ENCODE results near the gene RORC.
"Not testable (repeated sequence)": the region's sequence is repeated elsewhere in the genome, so short reads cannot be mapped to it uniquely, and the experiment has no call there.

The RORC gene

DNA sequence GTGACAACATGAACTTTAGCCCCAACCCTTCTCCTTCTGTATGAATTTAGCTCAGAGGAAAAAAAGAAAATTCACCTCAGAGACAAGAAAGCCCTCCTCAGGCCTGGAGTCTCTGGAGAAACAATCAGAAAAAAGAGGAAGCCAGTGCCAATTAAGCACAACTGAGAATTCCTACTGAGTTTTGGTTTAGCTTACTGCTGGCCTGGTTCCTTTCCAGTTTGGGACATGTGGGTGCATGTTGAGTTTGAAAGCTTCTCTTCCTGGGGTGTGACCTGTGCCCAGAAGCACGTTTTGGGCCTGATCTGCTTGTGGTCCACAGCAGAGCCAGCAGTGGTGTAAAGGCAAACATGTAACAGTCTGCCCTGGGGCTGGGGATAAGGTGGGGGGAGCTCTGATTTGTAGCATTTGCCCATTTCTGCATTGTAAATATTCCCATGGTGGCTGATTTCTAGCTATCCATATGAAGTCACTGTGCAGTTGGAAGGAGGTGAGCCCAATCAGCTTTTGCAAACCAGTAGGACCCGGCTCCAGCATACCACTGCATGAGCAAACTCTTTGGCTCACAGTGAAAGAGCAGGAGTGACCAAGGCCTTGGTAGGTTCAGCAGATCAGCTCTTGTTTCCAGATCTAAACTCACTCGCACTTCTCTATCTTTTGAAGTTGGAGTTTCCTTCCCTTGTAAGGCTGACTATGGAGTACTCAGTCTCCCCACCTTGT, 26.6 kb upstream of the RORC start:
- no peak for TF ChIP-seq JUND (IDR thresholded peaks at IDR 0.05; ENCODE audit: low read depth)
- no peak for DNase-seq (ENCODE audit: low read depth in 1 of 2, low spot score in 1 of 2)
- in situ Hi-C loops (cut with HindIII; ENCODE audit: low pct_unique_long_range_greater_than_20kb, low sequenced_read_pairs) = no loop called here

DNA sequence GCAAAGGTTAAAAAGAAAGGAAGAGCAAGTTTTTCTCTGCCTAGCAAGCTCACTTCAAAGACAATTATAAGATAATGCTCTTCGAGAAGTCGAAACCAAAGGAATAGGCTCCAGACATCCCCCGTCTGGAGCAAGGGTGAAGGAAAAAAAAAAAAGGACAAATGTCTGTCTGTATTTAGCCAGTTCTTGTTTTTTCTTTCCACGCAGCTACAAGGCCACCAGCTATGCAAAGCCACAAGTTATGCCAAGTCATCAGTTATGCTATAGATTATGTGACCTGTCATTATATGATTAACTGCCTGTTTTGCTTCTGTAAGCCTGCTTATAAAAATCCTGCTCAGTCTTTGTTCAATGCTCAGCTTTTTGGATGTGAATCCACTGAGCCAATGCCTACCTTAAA, 24.3 kb upstream of the RORC start:
- no peak for TF ChIP-seq JUND (IDR thresholded peaks at IDR 0.05; ENCODE audit: low read depth)
- in situ Hi-C loops (cut with HindIII; ENCODE audit: low pct_unique_long_range_greater_than_20kb, low sequenced_read_pairs) = no loop called here
- DNase-seq (ENCODE audit: low read depth in 1 of 2, low spot score in 1 of 2) = no peak

DNA sequence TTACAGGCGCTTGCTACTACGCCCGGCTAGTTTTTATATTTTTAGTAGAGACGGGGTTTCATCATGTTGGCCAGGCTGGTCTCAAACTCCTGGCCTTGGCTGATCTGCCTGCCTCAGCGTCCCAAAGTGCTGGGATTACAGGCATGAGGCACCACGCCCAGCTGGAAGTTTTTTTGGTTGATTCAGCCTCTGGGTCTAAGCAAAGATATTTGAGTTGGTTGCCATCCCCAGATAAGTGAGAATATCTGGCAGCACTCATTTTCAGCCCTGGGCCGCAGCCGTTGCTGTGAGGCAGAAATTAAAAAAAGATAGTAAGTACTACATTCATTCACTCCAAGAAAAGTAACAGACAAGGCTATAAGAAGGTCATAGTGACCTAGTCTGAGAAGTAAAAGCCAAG, 23.9 kb upstream of the RORC start:
- peak in 1 of 2 experiments; percentile 37 for DNase-seq (ENCODE audit: low read depth in 1 of 2, low spot score in 1 of 2)
- in situ Hi-C loops (cut with HindIII; ENCODE audit: low pct_unique_long_range_greater_than_20kb, low sequenced_read_pairs) = not testable (repeated sequence)

DNA sequence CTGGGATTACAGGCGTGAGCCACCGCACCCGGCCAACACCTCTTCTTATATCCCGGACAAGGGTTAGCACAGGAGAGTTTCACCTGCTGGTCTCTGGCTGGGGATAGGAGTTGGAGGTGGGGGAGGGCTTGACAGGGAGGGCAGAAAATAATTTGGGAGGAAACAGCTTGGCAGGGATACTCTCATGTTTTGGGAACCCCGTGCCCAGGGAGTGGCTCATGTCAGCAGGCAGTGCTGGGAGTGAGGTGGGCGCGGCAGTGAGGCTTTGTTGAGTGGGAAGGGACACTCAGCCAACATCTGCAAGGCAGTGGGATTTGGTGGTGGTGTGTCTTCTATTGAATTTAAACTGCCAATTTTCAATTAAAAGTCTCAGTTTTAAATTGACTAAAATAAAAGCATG, 23.1 kb upstream of the RORC start:
- no peak for TF ChIP-seq JUND (IDR thresholded peaks at IDR 0.05; ENCODE audit: low read depth)
- no peak for DNase-seq (ENCODE audit: low read depth in 1 of 2, low spot score in 1 of 2)
- in situ Hi-C loops (cut with HindIII; ENCODE audit: low pct_unique_long_range_greater_than_20kb, low sequenced_read_pairs) = no loop called here

DNA sequence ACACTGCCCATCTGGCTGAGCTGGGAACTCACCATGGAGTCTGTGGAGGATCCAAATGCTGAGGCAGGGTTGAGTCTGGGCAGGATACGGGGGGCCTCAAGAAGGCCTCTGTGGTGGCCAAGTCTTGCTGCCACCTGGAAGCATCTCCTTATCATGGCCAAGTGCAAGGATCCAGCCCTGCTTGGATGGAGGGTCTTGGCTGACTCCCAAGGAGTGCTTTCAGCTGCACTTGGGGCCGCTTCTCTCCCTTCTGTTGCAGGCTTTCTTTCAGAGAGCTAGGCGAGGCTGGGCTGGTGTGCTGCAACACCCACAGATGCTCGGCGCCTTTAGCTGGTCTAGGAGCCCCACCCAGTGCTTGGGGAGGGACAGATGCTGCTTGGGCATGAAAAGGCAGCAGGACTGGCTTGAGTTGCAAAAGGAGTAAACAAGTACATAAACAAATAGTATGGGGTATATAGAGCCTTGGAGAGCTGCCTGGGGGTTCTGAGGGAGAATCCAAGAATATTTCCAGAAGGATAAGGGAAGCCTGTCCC, 21.9 kb upstream of the RORC start, which contains the start of gene THEM5:
THEM5 (minus strand) TSS at position 302 of the 533 bp plus-strand sequence; CDS start at position 155, 147 bp downstream.
- no peak for TF ChIP-seq JUND (IDR thresholded peaks at IDR 0.05; ENCODE audit: low read depth)
- no peak for DNase-seq (ENCODE audit: low read depth in 1 of 2, low spot score in 1 of 2)
- in situ Hi-C loops (cut with HindIII; ENCODE audit: low pct_unique_long_range_greater_than_20kb, low sequenced_read_pairs) = no loop called here

DNA sequence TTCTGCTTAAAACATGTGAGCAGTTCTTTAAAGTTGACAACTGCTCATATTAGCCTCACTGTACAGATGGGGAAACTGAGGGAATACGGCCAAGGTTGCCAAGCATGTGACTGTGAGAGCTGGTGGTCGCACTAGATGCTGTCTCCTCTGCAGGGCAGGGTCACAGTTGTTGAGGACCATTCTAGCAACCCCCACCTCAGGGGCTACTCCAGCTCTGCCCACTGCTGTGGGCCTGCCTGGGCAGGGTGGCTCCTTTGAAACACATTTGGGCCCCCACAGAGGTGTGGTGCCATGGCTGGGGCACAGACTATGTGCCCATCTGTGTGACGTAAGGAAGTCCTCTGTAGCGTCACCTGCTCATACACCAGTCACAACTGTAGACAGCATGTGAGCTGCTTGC, 21.1 kb upstream of the RORC start:
- in situ Hi-C loops (cut with HindIII; ENCODE audit: low pct_unique_long_range_greater_than_20kb, low sequenced_read_pairs) = no loop called here
- no peak for DNase-seq (ENCODE audit: low read depth in 1 of 2, low spot score in 1 of 2)
- TF ChIP-seq JUND (IDR thresholded peaks at IDR 0.05; ENCODE audit: low read depth) = no peak

DNA sequence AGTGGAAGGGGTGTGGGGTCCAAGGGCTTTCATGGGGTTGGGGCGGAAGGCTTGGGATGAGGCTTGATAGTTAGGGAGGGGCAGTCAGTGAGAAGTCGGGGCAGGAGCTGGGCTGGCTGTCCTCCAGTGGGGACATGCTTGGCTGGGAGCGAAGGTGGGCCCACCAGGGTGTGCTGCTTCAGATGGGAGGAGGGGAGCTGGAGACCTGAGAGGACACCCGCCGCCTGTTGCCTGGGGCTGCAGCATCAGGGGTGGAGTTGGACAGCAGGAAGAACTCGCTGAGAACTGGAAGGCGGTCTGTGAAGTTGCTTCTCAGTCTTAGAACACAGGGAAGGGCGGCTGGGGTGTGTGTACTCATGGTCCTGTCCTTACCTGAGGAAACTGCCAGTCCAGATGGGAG, 20.3 kb upstream of the RORC start:
- in situ Hi-C loops (cut with HindIII; ENCODE audit: low pct_unique_long_range_greater_than_20kb, low sequenced_read_pairs) = no loop called here
- no peak for TF ChIP-seq JUND (IDR thresholded peaks at IDR 0.05; ENCODE audit: low read depth)

DNA sequence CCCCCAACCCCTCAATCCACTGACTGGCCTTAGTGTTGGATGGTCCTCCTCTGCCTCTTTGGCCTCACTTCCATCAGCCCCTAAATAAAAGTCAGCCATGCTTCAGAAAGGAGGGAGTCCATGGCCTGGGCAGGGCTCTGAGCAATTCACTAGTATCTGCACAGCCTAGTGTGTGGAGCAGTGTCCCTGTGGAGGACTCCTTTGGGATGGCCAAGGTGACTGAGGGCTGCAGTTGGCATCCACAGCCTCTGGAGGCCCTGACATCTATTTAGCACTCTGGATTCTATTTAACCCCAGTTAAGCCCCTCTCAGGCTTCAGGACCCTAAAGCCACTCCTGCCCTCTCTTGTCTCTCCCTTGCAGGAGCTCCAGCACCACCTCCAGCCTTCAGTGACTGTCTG, 18.3 kb upstream of the RORC start:
- in situ Hi-C loops (cut with HindIII; ENCODE audit: low pct_unique_long_range_greater_than_20kb, low sequenced_read_pairs) = no loop called here
- DNase-seq (ENCODE audit: low read depth in 1 of 2, low spot score in 1 of 2) = no peak
- no peak for TF ChIP-seq JUND (IDR thresholded peaks at IDR 0.05; ENCODE audit: low read depth)

More for the DNA sequence above, 20.3 kb upstream of the RORC start:
- DNase-seq (ENCODE audit: low read depth in 1 of 2, low spot score in 1 of 2) = no peak

DNA sequence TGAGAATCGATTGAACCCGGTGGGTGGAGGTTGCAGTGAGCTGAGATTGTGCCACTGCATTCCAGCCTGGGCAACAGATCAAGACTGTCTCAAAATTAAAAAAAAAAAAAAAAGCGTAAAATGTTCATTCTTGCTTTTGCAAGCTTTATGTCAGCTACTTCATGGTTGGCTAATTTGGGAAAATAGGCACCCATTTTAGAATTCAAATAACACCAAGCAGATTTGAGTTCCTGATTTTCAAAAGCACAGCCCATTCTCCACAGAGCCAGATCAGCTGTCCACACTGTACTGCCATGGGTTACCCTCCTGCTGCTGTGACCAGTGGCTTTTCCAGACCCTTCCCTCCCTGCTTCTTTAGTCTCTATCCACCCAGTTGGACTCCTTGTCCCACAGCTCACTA, 17.5 kb upstream of the RORC start:
- TF ChIP-seq JUND (IDR thresholded peaks at IDR 0.05; ENCODE audit: low read depth) = no peak
- in situ Hi-C loops (cut with HindIII; ENCODE audit: low pct_unique_long_range_greater_than_20kb, low sequenced_read_pairs) = no loop called here
- DNase-seq (ENCODE audit: low read depth in 1 of 2, low spot score in 1 of 2) = no peak

DNA sequence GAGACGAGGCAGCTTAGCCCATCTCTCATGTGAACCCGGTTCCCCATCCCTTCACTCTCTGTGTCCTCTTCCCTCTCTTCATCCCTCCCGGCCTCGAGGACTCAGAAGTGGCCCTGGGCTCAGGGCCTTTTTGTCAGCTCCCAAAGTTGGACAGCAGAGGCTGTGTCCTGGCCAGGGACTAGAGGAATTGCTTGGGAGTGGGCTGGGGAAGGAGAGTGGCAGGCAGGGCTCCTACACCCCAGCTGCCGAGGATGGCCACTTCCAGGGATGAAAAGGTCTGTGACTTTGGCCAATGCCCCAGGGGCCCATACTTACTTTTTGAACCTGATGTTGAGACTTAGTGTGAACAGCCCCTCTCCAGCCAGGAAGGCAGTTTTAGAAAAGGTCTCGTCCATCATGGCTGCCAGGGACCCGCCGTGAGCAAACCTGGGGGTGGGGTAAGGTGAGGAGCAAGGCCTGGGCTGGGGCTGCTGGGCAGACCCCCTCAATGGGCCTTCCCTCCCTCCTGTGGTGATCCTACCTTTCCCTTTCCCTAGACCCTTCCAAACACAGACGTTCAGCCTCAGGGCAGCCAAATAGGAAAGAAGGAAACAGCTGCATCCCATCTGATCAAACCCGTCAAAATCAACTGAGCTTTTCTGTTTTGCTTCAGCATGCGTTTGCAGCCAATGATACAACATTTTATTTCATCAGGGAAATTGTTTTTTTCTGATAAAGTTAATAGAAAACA, 16.4 kb upstream of the RORC start:
- DNase-seq (ENCODE audit: low read depth in 1 of 2, low spot score in 1 of 2) = no peak
- TF ChIP-seq JUND (IDR thresholded peaks at IDR 0.05; ENCODE audit: low read depth) = no peak
- in situ Hi-C loops (cut with HindIII; ENCODE audit: low pct_unique_long_range_greater_than_20kb, low sequenced_read_pairs) = no loop called here

DNA sequence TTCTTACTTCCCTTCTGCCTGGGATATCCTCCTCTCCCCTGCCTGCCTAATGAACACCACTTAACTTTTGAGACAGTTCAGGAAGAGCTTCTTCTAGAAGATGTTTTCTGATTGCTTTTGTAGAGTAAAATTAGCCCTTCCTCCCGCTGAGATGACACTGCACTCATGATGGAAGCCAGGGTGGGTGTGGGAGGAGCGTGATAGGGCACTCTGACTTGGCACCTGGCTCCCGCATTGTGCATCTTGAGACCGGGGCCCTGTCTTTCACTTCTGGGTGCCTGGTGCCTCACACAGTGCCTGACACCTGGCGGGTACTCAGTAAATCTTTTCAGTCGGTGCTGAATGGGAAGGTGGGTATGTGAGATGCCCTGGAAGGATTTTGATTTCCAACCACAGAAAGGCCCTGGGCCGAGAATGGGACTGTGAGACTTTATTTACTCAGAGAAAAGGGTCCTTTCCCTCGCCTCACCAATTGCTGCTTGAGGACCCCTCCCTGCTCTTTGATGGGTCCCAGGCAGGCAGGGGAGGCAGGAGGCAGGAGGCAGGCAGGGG, 15.2 kb upstream of the RORC start:
- DNase-seq (ENCODE audit: low read depth in 1 of 2, low spot score in 1 of 2) = no peak
- TF ChIP-seq JUND (IDR thresholded peaks at IDR 0.05; ENCODE audit: low read depth) = no peak
- in situ Hi-C loops (cut with HindIII; ENCODE audit: low pct_unique_long_range_greater_than_20kb, low sequenced_read_pairs) = no loop called here

DNA sequence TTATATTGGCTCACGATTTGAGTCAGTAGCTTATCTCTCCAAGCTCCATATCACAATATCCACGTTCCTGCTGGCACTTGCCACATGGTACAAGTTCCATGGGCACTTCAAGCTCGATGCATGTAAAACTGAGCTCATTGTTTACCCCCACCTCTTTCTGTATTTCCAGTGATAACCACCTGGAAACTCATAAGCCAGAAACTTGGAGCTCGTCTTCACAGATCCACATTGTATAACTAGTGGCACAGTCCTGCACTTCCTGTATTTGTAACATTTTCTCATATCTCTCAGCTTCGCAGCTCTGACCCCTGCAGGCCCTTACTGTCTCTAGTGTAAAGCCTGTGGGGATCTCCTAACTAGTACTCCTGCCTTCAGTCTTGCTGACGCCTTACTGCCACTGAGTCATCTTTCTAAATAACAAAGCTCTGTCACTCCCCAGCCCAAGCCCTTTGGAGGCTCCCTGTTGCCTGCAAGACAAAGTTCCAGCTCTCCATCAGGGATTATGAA, 14.5 kb upstream of the RORC start:
- TF ChIP-seq JUND (IDR thresholded peaks at IDR 0.05; ENCODE audit: low read depth) = no peak
- in situ Hi-C loops (cut with HindIII; ENCODE audit: low pct_unique_long_range_greater_than_20kb, low sequenced_read_pairs) = no loop called here
- no peak for DNase-seq (ENCODE audit: low read depth in 1 of 2, low spot score in 1 of 2)

DNA sequence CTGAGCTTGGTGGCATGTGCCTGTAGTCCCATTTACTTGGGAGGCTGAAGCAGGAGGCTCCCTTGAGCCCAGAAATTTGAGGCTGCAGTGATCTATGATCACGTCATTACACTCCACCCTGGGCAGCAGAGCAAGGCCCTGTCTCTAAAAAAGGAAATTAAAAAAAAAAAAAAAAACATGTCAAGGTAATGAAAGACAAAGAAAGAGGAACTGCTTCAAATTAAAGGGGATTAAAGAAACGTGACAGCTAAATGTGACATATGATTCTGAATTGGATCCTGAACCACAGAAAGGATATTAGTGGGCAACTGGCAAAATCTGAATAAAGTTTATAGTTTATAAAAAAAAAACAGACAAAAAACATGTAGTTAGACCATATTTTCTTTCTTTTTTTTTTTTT, 11.8 kb upstream of the RORC start:
- in situ Hi-C loops (cut with HindIII; ENCODE audit: low pct_unique_long_range_greater_than_20kb, low sequenced_read_pairs) = no loop called here
- TF ChIP-seq JUND (IDR thresholded peaks at IDR 0.05; ENCODE audit: low read depth) = no peak
- no peak for DNase-seq (ENCODE audit: low read depth in 1 of 2, low spot score in 1 of 2)
